Measurements from ENCODE around the gene CRISP1. TPM values are rescaled to one million over a fixed set of nuclear protein-coding genes. Genes with fewer than 3 reads are reported as not detected.
"Not testable (repeated sequence)": the region's sequence is repeated elsewhere in the genome, so short reads cannot be mapped to it uniquely, and the experiment has no call there.

CRISP1 gene, protein sequence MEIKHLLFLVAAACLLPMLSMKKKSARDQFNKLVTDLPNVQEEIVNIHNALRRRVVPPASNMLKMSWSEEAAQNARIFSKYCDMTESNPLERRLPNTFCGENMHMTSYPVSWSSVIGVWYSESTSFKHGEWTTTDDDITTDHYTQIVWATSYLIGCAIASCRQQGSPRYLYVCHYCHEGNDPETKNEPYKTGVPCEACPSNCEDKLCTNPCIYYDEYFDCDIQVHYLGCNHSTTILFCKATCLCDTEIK
- total RNA-seq, result not detected
- polyA plus RNA-seq, result not detected
- total RNA-seq, result 0 reads per million in 6 experiments

- Mint-ChIP-seq H3K36me3 (peaks cover 0 to 8% (median 0%) of the 10 kb centered on the region in 3 donors), H3K4me3 (no peak within 1 kb of the TSS), H3K27ac (no peak within 1 kb of the TSS), H3K27me3 (no peaks in the 10 kb centered on the region), H3K9me3 (peaks cover 0 to 17% (median 10%) of the 10 kb centered on the region in 9 donors), H3K4me1 (no peaks in the 10 kb centered on the region)
- ATAC-seq, result no peak
- POLR2A ChIA-PET, result no interaction called here
- DNase-seq, result no peak
These were observed at the start of gene CRISP1 for GRCh38 chr6:49866485-49866943. TSS of gene CRISP1 (minus strand) at chr6:49866535. CDS start at chr6:49857400, 9,135 bp downstream.

DNA sequence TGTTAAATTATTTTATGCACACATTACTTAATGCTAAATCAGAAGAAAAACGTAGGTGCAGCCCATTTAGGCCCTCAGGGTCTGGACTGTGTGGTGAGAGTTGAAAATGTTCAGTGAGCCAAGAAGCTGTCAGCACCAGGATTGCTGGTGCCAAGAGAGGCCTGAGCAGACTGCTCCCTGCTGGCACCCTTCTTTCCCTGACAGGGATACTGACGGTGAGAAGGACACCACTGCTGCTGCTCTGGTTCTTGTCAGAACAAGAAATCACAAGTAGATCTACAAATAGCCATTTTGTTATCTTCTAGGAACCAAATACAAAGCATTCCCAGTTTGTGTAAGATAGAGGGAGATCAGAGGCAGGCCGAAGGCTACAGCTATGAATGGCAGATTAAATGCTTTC, 48.7 kb upstream of the CRISP1 start:
- peaks cover 0 to 9% (median 0%) of the 10 kb centered on the region in 9 donors for H3K9me3 Mint-ChIP-seq
- ATAC-seq, result no peak
- H3K27ac Mint-ChIP-seq, result no peak overlapping the region
- POLR2A ChIA-PET, result no interaction called here
- H3K36me3 Mint-ChIP-seq, result no peaks in the 10 kb centered on the region
- no peaks in the 10 kb centered on the region for H3K27me3 Mint-ChIP-seq
- no peaks in the 10 kb centered on the region for H3K4me1 Mint-ChIP-seq
- no peak for DNase-seq
- no peak overlapping the region for H3K4me3 Mint-ChIP-seq

DNA sequence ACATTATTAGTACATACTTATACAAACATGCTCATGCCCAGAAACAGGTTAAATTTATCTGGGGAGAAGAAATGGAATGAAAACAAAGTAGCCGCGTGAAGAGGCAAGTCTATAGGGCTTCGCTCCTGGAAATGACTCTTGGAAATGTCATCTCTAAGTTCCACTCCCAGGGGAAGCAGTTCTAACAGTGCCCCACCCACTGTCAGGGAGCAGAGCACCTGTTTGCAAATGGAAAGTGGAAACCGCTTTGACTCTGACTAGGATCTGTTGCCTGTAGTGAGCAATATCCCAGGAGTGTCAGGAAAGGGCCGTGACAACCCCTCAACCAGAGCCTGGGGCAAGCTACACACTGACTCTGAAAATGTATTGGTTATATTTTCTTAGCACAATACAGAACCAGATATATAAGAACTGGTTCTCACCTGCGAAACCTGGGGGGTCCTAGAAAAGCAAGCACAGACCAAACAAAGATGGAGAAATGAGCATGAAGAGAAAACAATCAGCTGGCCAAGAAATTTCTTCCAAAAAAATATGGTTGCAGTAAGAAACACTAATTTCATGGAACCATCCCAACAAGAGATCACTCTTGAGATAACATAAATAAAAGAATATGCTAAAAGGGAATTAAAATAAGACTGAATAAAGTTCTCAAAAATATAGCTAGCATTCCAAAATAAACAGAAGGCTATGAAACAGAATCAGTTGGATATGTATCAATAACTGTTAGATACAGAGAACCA, 47.5 kb upstream of the CRISP1 start:
- Mint-ChIP-seq H3K4me3 (no peak overlapping the region), H3K27ac (no peak overlapping the region), H3K36me3 (no peaks in the 10 kb centered on the region), H3K4me1 (no peaks in the 10 kb centered on the region), H3K9me3 (peaks cover 0 to 9% (median 0%) of the 10 kb centered on the region in 9 donors), H3K27me3 (no peaks in the 10 kb centered on the region)
- POLR2A ChIA-PET, result no interaction called here
- DNase-seq (no peak), ATAC-seq (no peak)

- no peak overlapping the region for H3K4me3 Mint-ChIP-seq
- no peaks in the 10 kb centered on the region for H3K36me3 Mint-ChIP-seq
- POLR2A ChIA-PET, result no interaction called here
- DNase-seq (no peak), ATAC-seq (no peak)
- no peak overlapping the region for H3K27ac Mint-ChIP-seq
- H3K9me3 Mint-ChIP-seq, result peaks cover 0 to 9% (median 0%) of the 10 kb centered on the region in 9 donors
- no peaks in the 10 kb centered on the region for H3K27me3 Mint-ChIP-seq
- H3K4me1 Mint-ChIP-seq, result no peaks in the 10 kb centered on the region
These were observed 45.9 kb upstream of the CRISP1 start for GRCh38 chr6:49912196-49912595.

GRCh38 chr6:49911252-49911651, 44.9 kb upstream of the CRISP1 start:
- POLR2A ChIA-PET, result no interaction called here
- ATAC-seq (no peak), DNase-seq (no peak)
- Mint-ChIP-seq H3K27me3 (no peaks in the 10 kb centered on the region), H3K9me3 (peaks cover 0 to 9% (median 0%) of the 10 kb centered on the region in 9 donors), H3K27ac (no peak overlapping the region), H3K4me1 (no peaks in the 10 kb centered on the region), H3K36me3 (no peaks in the 10 kb centered on the region), H3K4me3 (no peak overlapping the region)

DNA sequence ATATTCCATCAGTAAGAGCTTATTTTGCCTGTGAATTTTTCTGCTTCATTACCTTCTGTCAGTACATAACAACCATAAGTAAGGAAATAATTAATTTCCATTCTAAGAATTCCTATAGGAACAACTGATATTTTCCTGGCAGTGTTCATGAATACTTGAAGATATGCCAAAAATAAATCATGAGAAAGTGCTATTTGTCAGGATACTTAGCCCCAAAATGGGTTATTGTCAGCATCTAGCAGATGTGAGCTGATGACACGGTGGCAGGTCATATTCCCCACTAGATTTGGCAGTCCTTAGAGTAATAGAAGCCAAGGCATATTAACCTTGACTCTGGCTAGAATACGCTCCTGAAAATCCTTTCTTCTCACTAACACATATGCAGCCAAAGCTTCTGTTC, 43.2 kb upstream of the CRISP1 start:
- DNase-seq (no peak), ATAC-seq (no peak)
- POLR2A ChIA-PET, result no interaction called here
- no peaks in the 10 kb centered on the region for H3K4me1 Mint-ChIP-seq
- H3K36me3 Mint-ChIP-seq, result no peaks in the 10 kb centered on the region
- H3K27ac Mint-ChIP-seq, result no peak overlapping the region
- no peaks in the 10 kb centered on the region for H3K27me3 Mint-ChIP-seq
- H3K4me3 Mint-ChIP-seq, result no peak overlapping the region
- peaks cover 0 to 9% (median 0%) of the 10 kb centered on the region in 9 donors for H3K9me3 Mint-ChIP-seq

DNA sequence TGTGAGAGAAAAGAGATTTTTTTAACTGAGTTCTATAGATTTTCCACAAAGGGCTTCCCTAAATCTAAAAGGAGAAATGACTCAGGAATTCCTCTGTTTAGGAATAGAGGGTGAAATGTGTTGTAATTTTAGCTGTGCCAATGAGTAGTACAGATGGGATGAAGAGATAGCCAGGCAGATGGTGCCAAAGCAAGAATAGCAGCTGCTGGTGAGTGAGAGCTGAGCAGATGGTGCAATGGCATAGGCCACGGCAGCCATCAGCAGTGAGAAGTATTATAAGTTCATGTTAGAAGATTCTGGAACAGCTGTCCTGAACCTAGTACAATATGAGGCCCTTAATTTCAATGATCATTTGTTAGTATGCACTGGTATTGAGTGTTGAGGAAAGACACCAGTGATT, 40.2 kb upstream of the CRISP1 start:
- ATAC-seq (no peak), DNase-seq (no peak)
- Mint-ChIP-seq H3K27ac (no peak overlapping the region), H3K4me3 (no peak overlapping the region), H3K9me3 (peaks cover 0 to 8% (median 0%) of the 10 kb centered on the region in 9 donors), H3K4me1 (no peaks in the 10 kb centered on the region), H3K36me3 (no peaks in the 10 kb centered on the region), H3K27me3 (no peaks in the 10 kb centered on the region)
- POLR2A ChIA-PET, result no interaction called here

GRCh38 chr6:49905296-49905695, 39.0 kb upstream of the CRISP1 start:
- Mint-ChIP-seq H3K9me3 (peaks cover 0 to 8% (median 0%) of the 10 kb centered on the region in 9 donors), H3K27ac (no peak overlapping the region)
- no peak for ATAC-seq

DNA sequence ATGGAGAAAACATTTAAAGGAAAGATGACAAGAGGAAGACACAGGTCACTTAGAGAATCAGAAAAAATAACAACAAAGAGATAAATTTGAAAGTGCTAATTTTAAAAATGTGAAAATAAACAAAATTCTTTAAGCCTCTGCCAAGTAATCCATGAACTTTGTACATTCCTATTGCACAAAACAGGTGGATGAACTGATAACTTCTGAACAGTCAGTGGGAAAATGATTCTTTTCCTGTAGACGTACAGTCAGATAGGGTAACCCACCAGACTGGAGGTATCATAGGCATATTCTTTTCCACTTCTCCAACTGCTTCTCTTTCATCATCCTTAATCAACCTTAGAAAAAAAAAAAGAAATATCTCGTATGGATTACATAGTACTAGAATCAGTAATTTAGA, 36.5 kb upstream of the CRISP1 start:
- H3K27ac Mint-ChIP-seq, result no peak overlapping the region

More at GRCh38 chr6:49905296-49905695, 39.0 kb upstream of the CRISP1 start:
- Mint-ChIP-seq H3K4me3 (no peak overlapping the region), H3K27me3 (no peaks in the 10 kb centered on the region), H3K36me3 (no peaks in the 10 kb centered on the region), H3K4me1 (no peaks in the 10 kb centered on the region)
- POLR2A ChIA-PET, result no interaction called here
- DNase-seq, result no peak

GRCh38 chr6:49898904-49899566, 32.7 kb upstream of the CRISP1 start:
- Mint-ChIP-seq H3K36me3 (no peaks in the 10 kb centered on the region), H3K4me1 (no peaks in the 10 kb centered on the region), H3K9me3 (peaks cover 4 to 33% (median 13%) of the 10 kb centered on the region in 9 donors), H3K4me3 (no peak overlapping the region), H3K27ac (no peak overlapping the region), H3K27me3 (no peaks in the 10 kb centered on the region)
- POLR2A ChIA-PET, result no interaction called here
- ATAC-seq, result no peak
- DNase-seq, result no peak

More for the DNA sequence above, 36.5 kb upstream of the CRISP1 start:
- DNase-seq, result no peak
- H3K4me1 Mint-ChIP-seq, result no peaks in the 10 kb centered on the region
- H3K4me3 Mint-ChIP-seq, result no peak overlapping the region
- H3K9me3 Mint-ChIP-seq, result peaks cover 0 to 8% (median 0%) of the 10 kb centered on the region in 9 donors
- POLR2A ChIA-PET, result no interaction called here
- no peaks in the 10 kb centered on the region for H3K27me3 Mint-ChIP-seq
- no peaks in the 10 kb centered on the region for H3K36me3 Mint-ChIP-seq
- no peak for ATAC-seq

- H3K4me1 Mint-ChIP-seq, H3K27me3 Mint-ChIP-seq, POLR2A ChIA-PET, DNase-seq, H3K36me3 Mint-ChIP-seq, H3K27ac Mint-ChIP-seq, ATAC-seq, H3K4me3 Mint-ChIP-seq: not testable (repeated sequence)
- peaks cover 6 to 38% (median 17%) of the 10 kb centered on the region in 9 donors for H3K9me3 Mint-ChIP-seq
These were observed 29.2 kb upstream of the CRISP1 start for GRCh38 chr6:49895553-49895952.

DNA sequence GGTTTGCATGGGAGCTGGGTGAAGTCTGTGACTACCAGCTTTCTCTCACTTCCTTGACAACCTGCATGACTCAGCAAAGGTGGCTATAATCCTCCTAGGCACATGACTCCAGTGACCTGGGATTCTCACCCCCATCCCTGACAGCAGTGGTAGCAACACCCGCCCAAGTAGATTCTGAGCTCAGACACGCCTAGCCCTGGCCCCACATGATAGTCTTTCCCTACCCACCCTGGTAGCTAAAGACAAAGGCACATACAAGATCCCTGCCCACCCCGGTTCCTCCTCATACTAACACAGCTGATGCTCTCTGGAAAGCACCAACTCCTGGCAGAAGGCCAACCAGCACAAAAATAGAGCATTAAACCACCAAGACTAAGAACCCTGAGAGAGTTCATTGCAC, 25.9 kb upstream of the CRISP1 start:
- H3K9me3 Mint-ChIP-seq, result peaks cover 6 to 54% (median 19%) of the 10 kb centered on the region in 9 donors
- DNase-seq, result no peak
- no peak for ATAC-seq
- peaks cover 0 to 8% (median 0%) of the 10 kb centered on the region in 5 donors for H3K27me3 Mint-ChIP-seq
- H3K27ac Mint-ChIP-seq, result no peak overlapping the region
- no peaks in the 10 kb centered on the region for H3K36me3 Mint-ChIP-seq
- H3K4me1 Mint-ChIP-seq, result peaks cover 0 to 2% (median 0%) of the 10 kb centered on the region in 4 donors
- no peak overlapping the region for H3K4me3 Mint-ChIP-seq
- POLR2A ChIA-PET, result no interaction called here

DNA sequence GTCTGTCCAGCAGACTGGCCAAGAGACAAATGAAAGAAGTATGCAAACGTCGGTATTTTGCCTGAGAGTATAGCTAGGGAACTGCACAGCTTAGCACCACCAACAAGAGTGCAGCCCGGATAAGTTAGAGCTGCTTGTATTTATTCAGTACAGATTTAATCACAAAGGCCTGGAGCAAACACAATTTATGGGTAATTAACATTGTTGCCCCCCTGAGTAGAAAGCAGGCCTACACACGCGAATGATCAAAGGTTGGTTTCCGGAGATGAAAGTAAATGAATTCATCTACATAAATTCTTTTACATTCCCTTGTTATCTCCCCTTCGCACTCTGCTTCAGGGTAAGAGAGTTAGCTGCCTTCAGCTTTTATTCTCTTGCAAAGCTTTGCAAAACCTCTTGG, 24.7 kb upstream of the CRISP1 start:
- Mint-ChIP-seq H3K9me3 (peaks cover 1 to 51% (median 16%) of the 10 kb centered on the region in 9 donors), H3K27me3 (peaks cover 0 to 8% (median 0%) of the 10 kb centered on the region in 5 donors), H3K27ac (no peak overlapping the region), H3K36me3 (no peaks in the 10 kb centered on the region), H3K4me1 (peaks cover 0 to 2% (median 0%) of the 10 kb centered on the region in 4 donors), H3K4me3 (no peak overlapping the region)
- POLR2A ChIA-PET, result no interaction called here
- ATAC-seq, result no peak
- DNase-seq, result no peak
